HL-60 (cell line): ENCODE measurements around the gene NAV2.
"Not testable (repeated sequence)": the region's sequence is repeated elsewhere in the genome, so short reads cannot be mapped to it uniquely, and the experiment has no call there.

Source experiments
- DNase-seq, 2 experiments: peaks; one replicate each; pipeline ENCODE4 v3.0.0-alpha.2; 2010 to 2020; ENCODE audit warnings: low read depth in 1 of 2, low spot score in 1 of 2
- H3K27ac ChIP-seq: fragments of 250-450 bp; sonication (Bioruptor Pico); replicated peaks from 2 replicates; pipeline ENCODE4 v1.5.1; 2020; ENCODE audit warnings: mild to moderate bottlenecking, moderate library complexity
- H3K27me3 ChIP-seq: fragments of 250-450 bp; sonication (Bioruptor Pico); 2 replicates; pipeline ENCODE4 v1.5.1; 2021; ENCODE audit warnings: mild to moderate bottlenecking, moderate library complexity; ENCODE audit not compliant: insufficient read depth, poor library complexity, severe bottlenecking
- H3K4me3 ChIP-seq: replicated peaks from 2 replicates; pipeline ENCODE4 v1.5.1; 2011; ENCODE audit warnings: mild to moderate bottlenecking, control low read depth, low read length; ENCODE audit not compliant: insufficient read depth
- CTCF ChIP-seq: IDR thresholded peaks from one replicate; pipeline ENCODE4 v1.5.1; 2011; ENCODE audit warnings: low read length, control low read depth, inconsistent platforms; ENCODE audit not compliant: insufficient read depth
- GABPA ChIP-seq: IDR thresholded peaks from 2 replicates; pipeline ENCODE4 v1.6.1; 2012; ENCODE audit warnings: low read depth
- POLR2AphosphoS5 ChIP-seq: IDR thresholded peaks from 2 replicates; pipeline ENCODE4 v1.6.1; 2012; ENCODE audit warnings: low read depth
- REST ChIP-seq: IDR thresholded peaks from 2 replicates; pipeline ENCODE4 v1.6.1; 2012; ENCODE audit warnings: low read depth; ENCODE audit not compliant: insufficient replicate concordance
- SPI1 ChIP-seq: IDR thresholded peaks from 2 replicates; pipeline ENCODE4 v1.6.1; 2012; ENCODE audit warnings: low read depth, mild to moderate bottlenecking, borderline replicate concordance

The NAV2 gene

GRCh38 chr11:19958204-19958603 is 245.6 kb downstream of the NAV2 start:
- no peak overlapping the region for H3K4me3 ChIP-seq
- no peak overlapping the region for H3K27ac ChIP-seq
- no peak for DNase-seq
- TF ChIP-seq SPI1 (no peak), POLR2AphosphoS5 (no peak), CTCF (no peak), REST (no peak), GABPA (no peak)
- no peaks in the 10 kb centered on the region for H3K27me3 ChIP-seq

GRCh38 chr11:19959210-19959609 is 246.6 kb downstream of the NAV2 start:
- no peak overlapping the region for H3K4me3 ChIP-seq
- H3K27me3 ChIP-seq, result no peaks in the 10 kb centered on the region
- DNase-seq, result no peak
- TF ChIP-seq CTCF (no peak), REST (no peak), SPI1 (no peak), POLR2AphosphoS5 (no peak), GABPA (no peak)
- no peak overlapping the region for H3K27ac ChIP-seq

- TF ChIP-seq GABPA, result no peak
- Histone ChIP-seq H3K27ac (no peak overlapping the region), H3K4me3 (no peak overlapping the region), H3K27me3 (no peaks in the 10 kb centered on the region)
- no peak for DNase-seq
Measured at GRCh38 chr11:19959648-19960059, 247.0 kb downstream of the NAV2 start.

GRCh38 chr11:19960410-19960809 is 247.8 kb downstream of the NAV2 start:
- not testable (repeated sequence) for DNase-seq, H3K27ac ChIP-seq, H3K27me3 ChIP-seq, H3K4me3 ChIP-seq

GRCh38 chr11:19961225-19961624 is 248.6 kb downstream of the NAV2 start:
- Histone ChIP-seq H3K27me3 (no peaks in the 10 kb centered on the region), H3K27ac (no peak overlapping the region), H3K4me3 (no peak overlapping the region)
- DNase-seq, result no peak
- TF ChIP-seq CTCF (no peak), SPI1 (no peak), GABPA (no peak), POLR2AphosphoS5 (no peak), REST (no peak)
